Neural progenitor cell (in vitro differentiated cells): ENCODE results near the gene CDC42BPA.

ENCODE experiments used
- EZH2 ChIP-seq: fragments of 200-600 bp; sonication (generic); IDR thresholded peaks from 2 replicates; pipeline ENCODE4 v1.6.1; 2017; ENCODE audit warnings: antibody characterized with exemption, mild to moderate bottlenecking, moderate library complexity
- TF ChIP-seq, protein P1 (sequence below): fragments of 200-600 bp; sonication (generic); IDR thresholded peaks from 2 replicates; pipeline ENCODE4 v1.5.1; 2017; ENCODE audit warnings: antibody characterized with exemption, mild to moderate bottlenecking

DNA sequence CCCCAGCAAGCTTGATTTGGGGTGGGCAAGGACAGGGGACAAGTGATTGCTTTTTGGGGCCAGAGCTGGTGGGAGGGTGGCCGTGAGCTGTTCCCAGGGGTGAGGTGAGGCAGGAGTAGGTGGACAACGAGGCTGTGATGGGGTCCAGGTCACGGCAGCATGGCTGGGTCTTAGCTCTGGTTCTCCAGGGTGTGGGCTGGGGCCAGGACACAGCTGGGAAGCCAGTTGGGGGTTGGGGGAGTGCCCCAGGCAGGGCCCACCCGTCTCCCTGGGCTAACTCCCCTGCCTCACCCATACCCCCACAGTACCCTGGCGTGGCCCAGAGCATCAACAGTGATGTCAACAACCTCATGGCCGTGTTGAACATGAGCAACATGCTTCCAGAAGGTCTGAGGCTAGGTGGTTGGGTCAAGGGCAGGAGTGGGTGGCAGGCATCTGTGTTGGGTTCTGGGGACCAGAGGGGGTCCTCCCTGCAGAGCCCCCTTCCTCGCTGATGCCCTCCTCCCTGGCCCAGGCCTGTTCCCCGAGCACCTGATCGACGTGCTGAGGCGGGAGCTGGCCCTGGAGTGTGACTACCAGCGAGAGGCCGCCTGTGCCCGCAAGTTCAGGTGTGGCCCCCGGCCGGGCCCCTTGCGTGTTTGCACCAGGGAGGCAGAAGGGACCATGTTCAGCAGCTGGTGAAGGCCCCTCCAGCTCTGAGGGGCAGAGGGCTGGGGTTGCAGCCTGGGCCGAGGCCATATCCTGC, 334.9 kb downstream of the CDC42BPA start:
- TF ChIP-seq, protein P1, sequence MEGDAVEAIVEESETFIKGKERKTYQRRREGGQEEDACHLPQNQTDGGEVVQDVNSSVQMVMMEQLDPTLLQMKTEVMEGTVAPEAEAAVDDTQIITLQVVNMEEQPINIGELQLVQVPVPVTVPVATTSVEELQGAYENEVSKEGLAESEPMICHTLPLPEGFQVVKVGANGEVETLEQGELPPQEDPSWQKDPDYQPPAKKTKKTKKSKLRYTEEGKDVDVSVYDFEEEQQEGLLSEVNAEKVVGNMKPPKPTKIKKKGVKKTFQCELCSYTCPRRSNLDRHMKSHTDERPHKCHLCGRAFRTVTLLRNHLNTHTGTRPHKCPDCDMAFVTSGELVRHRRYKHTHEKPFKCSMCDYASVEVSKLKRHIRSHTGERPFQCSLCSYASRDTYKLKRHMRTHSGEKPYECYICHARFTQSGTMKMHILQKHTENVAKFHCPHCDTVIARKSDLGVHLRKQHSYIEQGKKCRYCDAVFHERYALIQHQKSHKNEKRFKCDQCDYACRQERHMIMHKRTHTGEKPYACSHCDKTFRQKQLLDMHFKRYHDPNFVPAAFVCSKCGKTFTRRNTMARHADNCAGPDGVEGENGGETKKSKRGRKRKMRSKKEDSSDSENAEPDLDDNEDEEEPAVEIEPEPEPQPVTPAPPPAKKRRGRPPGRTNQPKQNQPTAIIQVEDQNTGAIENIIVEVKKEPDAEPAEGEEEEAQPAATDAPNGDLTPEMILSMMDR, result no peak
- TF ChIP-seq EZH2, result no peak
